T-helper 2 cell treated with Interferon-gamma antibody and Interleukin-4, amounts not matched to agents 5 μg/mL and 100 μg/mL, for 36 hours (primary cell): Measurements from ENCODE around the gene SPON2.
A peak's percentile ranks its signal among the peaks of the same experiment; 100 is the strongest.

Source experiments
- DNase-seq: peaks from one replicate; pipeline ENCODE4 v3.0.0; 2021; ENCODE audit warnings: low spot score
- H3K27ac Mint-ChIP-seq: one replicate; pipeline ENCODE4 v1.8.0; 2021; ENCODE audit warnings: mild to moderate bottlenecking, mixed read lengths
- H3K27me3 Mint-ChIP-seq: one replicate; pipeline ENCODE4 v1.8.0; 2021; ENCODE audit warnings: low read depth, mixed read lengths
- H3K36me3 Mint-ChIP-seq: one replicate; pipeline ENCODE4 v1.8.0; 2021; ENCODE audit warnings: low read depth, mixed read lengths
- H3K4me1 Mint-ChIP-seq: one replicate; pipeline ENCODE4 v1.8.0; 2021; ENCODE audit warnings: low read depth, mixed read lengths
- H3K4me3 Mint-ChIP-seq: one replicate; pipeline ENCODE4 v1.8.0; 2022; ENCODE audit warnings: mild to moderate bottlenecking, moderate library complexity, mixed read lengths
- H3K9me3 Mint-ChIP-seq: one replicate; pipeline ENCODE4 v1.8.0; 2021; ENCODE audit warnings: mixed read lengths

The SPON2 gene

DNA sequence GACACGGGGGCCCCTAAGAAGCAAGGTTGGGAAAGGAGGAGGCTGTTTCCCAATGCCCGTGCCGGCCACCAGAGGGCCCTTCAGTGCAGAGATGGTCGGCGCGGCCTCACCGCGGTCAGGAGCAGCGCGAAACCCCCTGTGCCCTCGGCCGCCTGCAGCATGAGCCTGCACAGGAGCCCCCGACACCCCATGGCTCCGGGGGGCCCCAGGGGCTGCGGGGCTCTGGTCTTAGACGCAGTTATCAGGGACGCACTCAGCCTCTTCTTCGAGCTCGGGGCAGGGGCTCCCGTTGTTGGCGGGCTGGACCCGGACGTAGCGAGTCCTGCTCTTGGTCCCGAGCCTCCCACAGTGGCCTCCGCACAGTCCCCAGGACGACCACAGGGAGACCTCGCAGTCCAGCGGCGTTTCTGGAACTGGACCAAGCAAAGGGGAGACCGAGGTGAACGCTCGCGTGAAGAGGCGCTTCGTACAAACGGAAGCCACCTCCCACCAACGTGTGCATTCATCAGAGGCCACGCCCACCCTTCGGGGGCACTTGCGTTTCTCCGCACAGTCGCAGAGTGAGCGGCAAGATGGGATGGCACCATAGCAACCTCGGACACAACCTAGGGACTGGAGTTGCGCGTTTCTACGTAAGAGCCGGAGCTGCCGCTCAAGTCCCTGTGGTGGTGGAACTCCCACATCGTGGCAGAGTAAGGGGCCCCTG lies 5.0 kb downstream of the SPON2 start:
- Mint-ChIP-seq H3K4me1 (peaks cover 20% of the 10 kb centered on the region), H3K36me3 (no peaks in the 10 kb centered on the region), H3K4me3 (peak overlapping the region; percentile 77), H3K27ac (peak overlapping the region; percentile 74), H3K27me3 (peaks cover 30% of the 10 kb centered on the region), H3K9me3 (no peaks in the 10 kb centered on the region)
- peak; percentile 87 for DNase-seq

DNA sequence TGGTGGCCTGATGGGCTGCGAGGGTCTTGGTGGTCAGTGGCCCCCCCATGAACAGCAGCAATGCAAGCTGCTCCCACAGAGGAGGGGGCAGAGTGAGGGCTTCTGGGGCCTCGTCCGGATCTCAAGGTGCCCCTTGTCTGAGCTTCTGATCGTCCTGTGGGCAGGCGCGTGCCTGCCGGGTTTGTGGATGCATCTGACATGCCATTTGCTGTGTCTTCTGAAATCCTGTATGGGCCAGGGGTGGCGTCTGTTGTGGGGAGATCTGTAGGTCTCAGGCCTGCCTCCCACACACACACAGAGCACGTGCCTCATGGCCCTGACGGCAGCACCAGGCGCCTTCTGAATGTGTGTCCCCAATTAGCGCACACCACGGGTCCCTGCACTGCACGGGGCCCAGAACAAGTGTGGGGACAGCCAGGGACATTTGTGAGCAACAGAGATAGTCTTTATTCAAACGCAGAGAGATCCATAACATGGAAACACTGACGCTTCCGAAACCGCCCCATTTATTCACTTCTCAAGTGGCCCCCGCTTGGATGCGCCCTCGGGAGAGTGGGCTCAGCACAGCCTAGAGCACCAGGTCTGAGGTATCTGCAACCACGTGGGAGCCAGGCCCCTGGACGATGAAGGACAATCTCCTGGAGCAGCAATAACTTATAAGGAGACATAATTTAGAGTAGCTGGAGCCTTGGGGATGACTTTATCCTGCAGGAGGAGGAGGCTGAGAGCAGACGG lies 5.7 kb downstream of the SPON2 start:
- peak overlapping the region; percentile 77 for H3K4me3 Mint-ChIP-seq
- peaks cover 20% of the 10 kb centered on the region for H3K4me1 Mint-ChIP-seq
- no peak for DNase-seq
- peak overlapping the region; percentile 74 for H3K27ac Mint-ChIP-seq
- H3K36me3 Mint-ChIP-seq, result no peaks in the 10 kb centered on the region
- no peaks in the 10 kb centered on the region for H3K9me3 Mint-ChIP-seq
- peaks cover 30% of the 10 kb centered on the region for H3K27me3 Mint-ChIP-seq

DNA sequence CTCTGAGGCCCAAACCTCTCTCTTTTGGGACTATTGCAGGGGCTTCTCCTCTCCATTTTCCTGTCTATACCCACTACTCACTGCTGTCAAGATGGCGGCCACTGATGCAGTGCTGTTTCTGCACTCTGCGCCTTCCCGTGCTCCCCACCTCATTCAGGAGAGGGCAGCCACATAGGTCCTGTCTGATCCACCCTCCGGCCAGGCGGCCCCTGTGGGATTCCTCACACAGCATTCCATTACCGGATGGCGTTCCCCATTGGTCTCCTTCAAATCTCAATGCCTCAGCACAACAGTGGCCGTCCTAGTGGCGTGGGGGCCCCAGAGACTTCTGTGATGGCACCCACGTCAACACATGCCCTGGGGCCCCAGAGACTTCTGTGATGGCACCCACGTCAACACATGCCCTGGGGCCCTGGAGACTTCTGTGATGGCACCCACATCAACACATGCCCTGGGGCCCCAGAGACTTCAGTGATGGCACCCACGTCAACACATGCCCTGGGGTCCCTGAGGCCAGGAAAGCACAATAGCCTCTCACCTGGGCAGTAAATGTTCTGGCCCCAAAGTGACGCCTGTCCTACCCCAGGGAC lies 7.3 kb downstream of the SPON2 start:
- DNase-seq, result no peak
- Mint-ChIP-seq H3K4me1 (peaks cover 20% of the 10 kb centered on the region), H3K27me3 (peaks cover 26% of the 10 kb centered on the region), H3K9me3 (no peaks in the 10 kb centered on the region), H3K27ac (no peak overlapping the region), H3K36me3 (no peaks in the 10 kb centered on the region), H3K4me3 (no peak overlapping the region)

DNA sequence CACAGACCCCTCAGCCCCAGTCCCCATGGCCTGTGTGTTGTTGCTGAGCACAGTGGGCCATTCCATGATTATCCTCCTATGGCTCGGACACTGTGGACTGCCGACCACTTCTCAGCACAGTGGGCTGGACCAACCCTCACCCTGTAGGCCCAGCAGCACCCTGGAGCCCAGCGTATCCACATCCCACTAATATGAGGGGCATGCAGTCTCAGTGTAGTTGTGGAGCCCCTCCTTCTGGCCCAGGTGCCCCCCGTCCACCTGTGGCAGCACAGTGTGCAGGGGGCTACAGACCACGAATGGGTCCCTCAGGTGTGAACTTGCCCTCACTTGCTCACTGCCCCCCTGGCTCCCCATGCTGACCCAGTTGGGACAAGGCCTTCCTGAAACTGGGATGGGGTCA lies 7.9 kb downstream of the SPON2 start:
- Mint-ChIP-seq H3K4me3 (no peak overlapping the region), H3K36me3 (no peaks in the 10 kb centered on the region), H3K27ac (no peak overlapping the region), H3K27me3 (peaks cover 25% of the 10 kb centered on the region), H3K4me1 (peaks cover 20% of the 10 kb centered on the region), H3K9me3 (no peaks in the 10 kb centered on the region)
- no peak for DNase-seq

DNA sequence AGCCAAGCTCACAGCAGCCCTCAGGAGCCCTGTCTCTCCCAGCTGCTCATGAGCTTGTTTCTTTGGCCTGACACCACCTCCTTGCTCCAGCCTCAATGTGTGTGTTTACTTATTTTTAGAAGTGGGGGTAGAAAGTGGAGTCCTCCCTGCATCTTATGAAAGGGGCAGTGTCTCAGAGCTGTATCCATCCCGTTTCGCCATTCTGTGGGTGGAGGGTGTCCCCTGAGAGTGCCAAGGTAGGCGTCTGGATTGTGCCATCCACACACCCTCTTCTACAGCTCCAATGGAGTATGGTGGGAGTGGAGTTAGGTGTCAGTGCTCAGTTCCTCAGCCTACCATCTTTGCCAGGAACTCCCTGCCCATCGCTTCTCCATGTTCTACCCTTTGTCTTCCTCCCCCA lies 8.3 kb downstream of the SPON2 start:
- no peak overlapping the region for H3K4me3 Mint-ChIP-seq
- H3K27ac Mint-ChIP-seq, result no peak overlapping the region
- H3K27me3 Mint-ChIP-seq, result peaks cover 24% of the 10 kb centered on the region
- peaks cover 18% of the 10 kb centered on the region for H3K4me1 Mint-ChIP-seq
- H3K9me3 Mint-ChIP-seq, result no peaks in the 10 kb centered on the region
- H3K36me3 Mint-ChIP-seq, result no peaks in the 10 kb centered on the region
- DNase-seq, result no peak

DNA sequence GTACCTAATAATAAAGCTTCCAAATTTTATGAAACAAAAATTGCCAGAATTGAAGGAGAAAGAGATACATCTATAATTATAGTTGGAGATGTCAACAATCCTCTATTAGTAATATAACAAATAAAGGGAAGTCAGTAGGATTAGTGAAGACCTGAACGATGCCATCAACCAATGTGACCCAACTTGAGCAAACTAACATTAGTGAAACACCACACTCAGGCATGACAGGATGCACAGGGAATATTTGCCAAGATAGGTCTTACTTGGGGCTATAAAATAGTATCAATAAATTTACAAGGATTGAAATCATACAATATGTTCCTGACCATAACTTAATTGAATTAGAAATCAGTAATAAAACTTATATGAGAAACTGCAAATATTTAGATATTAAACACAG lies 12.0 kb downstream of the SPON2 start:
- peaks cover 15% of the 10 kb centered on the region for H3K9me3 Mint-ChIP-seq
- DNase-seq, result no peak

DNA sequence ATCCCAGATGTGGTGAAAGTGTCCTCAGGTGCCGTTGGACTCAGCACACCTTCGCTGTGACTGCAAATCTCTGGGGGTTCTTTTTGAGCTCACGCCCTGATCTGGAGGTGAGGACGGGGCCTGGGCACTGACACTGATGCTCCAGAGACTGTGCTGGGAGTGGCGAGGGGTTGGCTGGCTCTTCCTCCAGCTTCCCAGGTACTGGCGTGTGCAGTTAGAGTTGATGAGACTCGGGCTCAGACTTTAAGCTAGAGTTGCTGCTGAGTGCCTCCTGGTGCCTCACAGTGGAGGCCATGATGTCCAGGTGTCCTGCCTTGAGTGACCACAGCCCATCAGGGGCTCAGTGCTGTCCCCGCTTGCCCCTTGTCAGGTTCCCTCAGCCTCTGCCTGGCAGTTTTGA lies 16.3 kb downstream of the SPON2 start:
- no peak overlapping the region for H3K27ac Mint-ChIP-seq
- no peak for DNase-seq
- H3K4me3 Mint-ChIP-seq, result no peak overlapping the region
- H3K27me3 Mint-ChIP-seq, result peaks cover 27% of the 10 kb centered on the region
- peaks cover 15% of the 10 kb centered on the region for H3K9me3 Mint-ChIP-seq
- no peaks in the 10 kb centered on the region for H3K36me3 Mint-ChIP-seq
- no peaks in the 10 kb centered on the region for H3K4me1 Mint-ChIP-seq

More for the DNA sequence above, 12.0 kb downstream of the SPON2 start:
- Mint-ChIP-seq H3K4me1 (peaks cover 9% of the 10 kb centered on the region), H3K27me3 (peaks cover 30% of the 10 kb centered on the region), H3K36me3 (no peaks in the 10 kb centered on the region), H3K27ac (no peak overlapping the region), H3K4me3 (no peak overlapping the region)

DNA sequence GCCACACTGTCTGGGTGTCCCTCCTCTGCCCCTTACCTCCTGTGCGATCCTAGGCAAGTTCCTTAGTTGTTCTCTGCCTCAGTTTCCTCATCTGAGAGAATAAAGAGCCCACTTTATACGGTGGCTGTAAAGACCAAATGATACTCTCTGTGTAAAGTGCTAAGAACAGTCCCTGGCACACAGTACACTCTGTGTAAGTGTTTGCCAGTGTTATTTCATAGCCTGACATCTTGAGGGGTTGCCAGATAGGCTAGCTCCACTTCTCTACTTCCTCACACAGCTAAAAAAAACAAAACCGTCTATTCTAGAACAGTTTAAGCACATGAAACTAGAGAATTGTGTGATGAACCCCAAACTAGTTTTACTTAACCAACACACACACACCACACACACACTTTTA lies 17.1 kb downstream of the SPON2 start:
- H3K27me3 Mint-ChIP-seq, result peaks cover 25% of the 10 kb centered on the region
- no peak for DNase-seq
- no peaks in the 10 kb centered on the region for H3K36me3 Mint-ChIP-seq
- peaks cover 15% of the 10 kb centered on the region for H3K9me3 Mint-ChIP-seq
- no peak overlapping the region for H3K27ac Mint-ChIP-seq
- H3K4me1 Mint-ChIP-seq, result no peaks in the 10 kb centered on the region
- no peak overlapping the region for H3K4me3 Mint-ChIP-seq

DNA sequence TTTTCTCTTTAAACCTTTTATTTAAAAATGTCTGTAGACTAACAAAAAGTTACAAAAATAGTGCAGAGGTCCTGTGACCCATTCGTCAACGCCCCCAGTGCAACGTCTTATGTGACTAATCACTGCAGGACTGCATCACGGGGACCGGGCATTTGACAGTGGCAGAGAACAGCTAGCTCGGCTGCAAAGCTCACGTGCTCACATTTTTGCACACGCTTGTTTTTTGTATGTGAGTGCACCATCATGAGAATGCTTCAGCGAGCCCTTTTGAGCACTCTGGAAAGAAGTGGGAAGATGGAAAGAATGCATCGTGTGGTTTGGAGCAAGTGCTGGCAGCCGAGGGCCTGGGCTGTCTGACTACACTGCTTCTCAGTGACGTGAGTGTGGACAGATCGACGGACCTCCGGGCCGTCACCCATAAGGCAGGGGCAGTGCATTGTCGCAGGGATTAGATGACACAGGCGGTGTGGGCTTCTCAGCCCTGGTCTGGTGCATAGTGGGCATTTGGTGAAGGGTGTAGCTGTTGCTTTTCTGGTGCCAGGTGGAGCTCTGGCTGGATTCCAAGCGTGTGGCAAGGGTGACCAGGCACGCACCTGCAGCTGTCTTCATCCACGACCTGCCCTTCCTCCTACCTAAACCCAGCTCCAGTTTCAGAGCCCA lies 17.7 kb downstream of the SPON2 start:
- DNase-seq, result no peak
- no peaks in the 10 kb centered on the region for H3K36me3 Mint-ChIP-seq
- peaks cover 15% of the 10 kb centered on the region for H3K9me3 Mint-ChIP-seq
- H3K27me3 Mint-ChIP-seq, result peaks cover 25% of the 10 kb centered on the region
- H3K27ac Mint-ChIP-seq, result no peak overlapping the region
- no peaks in the 10 kb centered on the region for H3K4me1 Mint-ChIP-seq
- no peak overlapping the region for H3K4me3 Mint-ChIP-seq

DNA sequence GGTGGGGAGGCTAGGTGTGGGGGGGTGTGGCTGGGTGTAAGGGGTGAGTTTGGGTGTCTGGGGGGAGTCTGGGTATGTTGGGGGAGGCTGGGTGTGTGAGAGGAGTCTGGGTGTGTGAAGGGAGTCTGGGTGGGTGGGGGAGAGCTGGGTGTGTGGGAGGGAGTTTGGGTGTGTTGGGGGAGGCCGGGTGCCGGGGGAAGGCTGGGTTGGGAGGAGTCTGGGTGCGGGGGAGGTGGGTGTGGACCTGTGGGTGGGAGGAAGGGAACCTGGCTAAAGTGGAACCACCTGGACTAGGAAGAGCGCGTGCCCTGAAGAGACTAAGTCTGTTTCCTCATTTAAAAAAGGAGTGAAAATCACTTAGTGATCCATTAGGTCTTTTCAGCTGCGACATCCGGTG lies 18.3 kb downstream of the SPON2 start:
- Mint-ChIP-seq H3K9me3 (peaks cover 15% of the 10 kb centered on the region), H3K27ac (no peak overlapping the region), H3K4me3 (no peak overlapping the region), H3K4me1 (no peaks in the 10 kb centered on the region), H3K36me3 (no peaks in the 10 kb centered on the region), H3K27me3 (peaks cover 25% of the 10 kb centered on the region)
- DNase-seq, result no peak

DNA sequence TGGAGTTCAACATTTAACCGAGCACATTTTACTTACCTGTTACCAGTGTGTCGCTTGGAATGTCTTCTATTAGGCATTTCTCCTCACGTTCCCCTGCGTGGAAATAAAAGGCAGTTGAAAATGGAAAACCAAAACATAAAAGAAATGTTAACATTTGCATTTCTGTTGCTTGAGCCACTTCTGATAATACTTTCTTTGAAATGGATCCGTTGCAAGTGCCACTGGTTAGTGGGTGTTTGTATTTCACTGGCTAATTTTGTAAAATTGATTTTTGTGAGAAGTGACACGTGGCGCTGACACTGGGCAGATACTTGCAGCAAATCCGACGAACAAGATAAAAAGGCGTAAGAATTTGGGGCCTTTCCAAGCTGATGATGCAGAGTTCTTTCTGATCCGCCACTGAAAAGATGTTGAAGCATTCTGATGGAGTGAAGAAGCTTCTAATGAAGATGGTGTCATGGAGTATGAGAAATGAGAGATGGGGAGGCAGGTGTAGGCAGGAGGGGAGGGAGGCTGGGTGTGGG lies 18.8 kb downstream of the SPON2 start:
- no peak for DNase-seq
- H3K27me3 Mint-ChIP-seq, result peaks cover 25% of the 10 kb centered on the region
- no peaks in the 10 kb centered on the region for H3K36me3 Mint-ChIP-seq
- no peaks in the 10 kb centered on the region for H3K4me1 Mint-ChIP-seq
- no peak overlapping the region for H3K27ac Mint-ChIP-seq
- H3K4me3 Mint-ChIP-seq, result no peak overlapping the region
- peaks cover 14% of the 10 kb centered on the region for H3K9me3 Mint-ChIP-seq

DNA sequence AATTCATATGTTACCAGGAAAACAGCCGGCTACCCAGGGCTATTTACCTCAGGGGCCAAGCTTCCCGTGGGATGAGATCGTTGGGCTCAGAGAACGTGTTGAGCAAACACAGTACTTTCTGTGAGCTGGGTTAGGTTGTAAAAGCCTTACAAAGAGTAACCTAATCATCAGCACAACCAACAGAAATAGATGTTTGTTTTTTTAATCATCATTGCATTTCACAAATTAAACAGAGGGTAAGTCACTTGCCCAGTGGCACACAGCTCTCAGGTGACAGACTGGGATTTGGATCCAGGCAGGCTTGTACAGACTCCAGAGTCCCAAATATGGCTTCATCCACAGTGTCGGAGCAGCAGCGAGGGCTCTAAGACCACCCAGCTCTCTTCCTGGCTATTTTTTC lies 20.1 kb downstream of the SPON2 start:
- DNase-seq, result no peak
- H3K9me3 Mint-ChIP-seq, result peaks cover under 1% of the 10 kb centered on the region
- no peak overlapping the region for H3K27ac Mint-ChIP-seq
- no peak overlapping the region for H3K4me3 Mint-ChIP-seq
- peaks cover 18% of the 10 kb centered on the region for H3K27me3 Mint-ChIP-seq
- H3K4me1 Mint-ChIP-seq, result no peaks in the 10 kb centered on the region
- H3K36me3 Mint-ChIP-seq, result no peaks in the 10 kb centered on the region

DNA sequence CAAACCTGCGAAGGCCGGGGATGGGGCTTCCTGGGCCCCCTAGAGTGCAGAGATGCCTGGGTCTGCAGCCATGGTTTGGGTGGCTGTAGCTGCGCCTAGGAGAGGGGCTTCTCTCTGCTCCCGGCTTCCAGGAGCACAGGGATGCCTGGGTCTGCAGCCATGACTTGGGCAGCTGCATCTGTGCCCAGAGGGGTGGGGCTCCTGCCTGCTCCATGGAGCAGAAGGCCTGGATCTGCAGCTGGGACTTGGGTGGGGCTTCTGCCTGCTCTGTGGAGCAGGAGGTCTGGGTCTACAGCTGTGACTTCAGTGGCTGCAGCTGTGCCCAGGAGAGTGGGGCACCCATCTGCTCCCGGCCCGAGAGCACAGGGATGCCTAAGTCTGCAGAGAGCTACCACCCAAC lies 20.8 kb downstream of the SPON2 start:
- Mint-ChIP-seq H3K27me3 (peaks cover 15% of the 10 kb centered on the region), H3K4me1 (no peaks in the 10 kb centered on the region), H3K27ac (no peak overlapping the region), H3K4me3 (no peak overlapping the region), H3K36me3 (no peaks in the 10 kb centered on the region), H3K9me3 (no peaks in the 10 kb centered on the region)
- DNase-seq, result no peak

DNA sequence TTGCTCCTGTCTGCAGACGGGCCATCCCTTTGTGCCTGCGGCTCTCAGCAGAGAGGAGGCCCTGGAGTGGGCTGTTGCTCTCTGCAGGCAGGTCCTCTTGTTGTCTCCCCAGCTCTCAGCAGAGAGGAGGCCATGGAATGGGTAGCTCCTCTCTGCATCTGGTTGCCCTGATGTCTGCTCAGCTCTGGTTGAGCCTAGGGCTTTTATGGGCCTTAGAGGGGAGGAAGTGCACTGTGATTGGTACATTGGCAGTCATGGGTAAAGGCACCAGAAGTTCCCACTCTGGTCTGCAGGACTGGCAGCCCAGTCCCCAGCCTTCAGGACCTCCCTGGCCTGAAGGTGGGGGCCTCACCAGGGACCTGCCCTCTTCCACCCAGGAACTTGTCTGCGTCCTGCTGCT lies 21.5 kb downstream of the SPON2 start:
- H3K4me3 Mint-ChIP-seq, result no peak overlapping the region

More for the DNA sequence above, 21.5 kb downstream of the SPON2 start:
- no peak overlapping the region for H3K27ac Mint-ChIP-seq
- peaks cover 15% of the 10 kb centered on the region for H3K27me3 Mint-ChIP-seq
- DNase-seq, result no peak
- H3K9me3 Mint-ChIP-seq, result no peaks in the 10 kb centered on the region
- no peaks in the 10 kb centered on the region for H3K4me1 Mint-ChIP-seq
- H3K36me3 Mint-ChIP-seq, result no peaks in the 10 kb centered on the region
